HUES64 (cell line): Measurements from ENCODE around the gene FAM186B.

ENCODE experiments used
- H3K27ac ChIP-seq: 2 replicates; pipeline ENCODE4 v1.7.0; 2013; ENCODE audit warnings: low read depth, low read length, inconsistent platforms
- H3K27me3 ChIP-seq: 2 replicates; pipeline ENCODE4 v1.6.1; 2013; ENCODE audit warnings: mild to moderate bottlenecking, low read length; ENCODE audit not compliant: insufficient read depth
- H3K36me3 ChIP-seq: 2 replicates; pipeline ENCODE4 v1.6.1; 2013; ENCODE audit warnings: mild to moderate bottlenecking, low read length; ENCODE audit not compliant: insufficient read depth
- H3K4me1 ChIP-seq: 2 replicates; pipeline ENCODE4 v1.6.1; 2013; ENCODE audit warnings: mild to moderate bottlenecking, low read length, moderate library complexity; ENCODE audit not compliant: insufficient read depth
- H3K4me3 ChIP-seq: 2 replicates; pipeline ENCODE4 v1.5.1; 2013; ENCODE audit warnings: mild to moderate bottlenecking, low read length, moderate library complexity
- H3K9ac ChIP-seq: 2 replicates; pipeline ENCODE4 v1.6.1; 2013; ENCODE audit warnings: mild to moderate bottlenecking, low read depth, low read length
- H3K9me3 ChIP-seq: 2 replicates; pipeline ENCODE4 v1.6.1; 2013; ENCODE audit warnings: low read depth, low read length; ENCODE audit not compliant: insufficient read depth
- WGBS: fragments of 150-250, 120-280 bp; methylation state at CpG from one replicate; pipeline ENCODE4 v1.1.7; 2013; ENCODE audit warnings: missing lambda C conversion rate; 5-methylcytosine and 5-hydroxymethylcytosine counted together

The FAM186B gene

GRCh38 chr12:49548822-49549648 lies 56.4 kb downstream of the FAM186B start:
- 20% methylated on average over 70 of the region's 70 CpGs for WGBS
- 0 out of 2 replicates have a peak, but pooled peaks cover 3% of the 10 kb centered on the region for H3K4me1 ChIP-seq
- H3K36me3 ChIP-seq: no peaks in the 10 kb centered on the region
- no peak overlapping the region for H3K27ac ChIP-seq
- H3K27me3 ChIP-seq: peaks cover 87% of the 10 kb centered on the region
- H3K4me3 ChIP-seq: peak overlapping the region; percentile 53
- H3K9me3 ChIP-seq: no peaks in the 10 kb centered on the region
- H3K9ac ChIP-seq: no peak overlapping the region

- Histone ChIP-seq H3K36me3 (no peaks in the 10 kb centered on the region), H3K9me3 (no peaks in the 10 kb centered on the region), H3K4me1 (0 out of 2 replicates have a peak, but pooled peaks cover 3% of the 10 kb centered on the region), H3K4me3 (peak overlapping the region; percentile 53), H3K9ac (no peak overlapping the region), H3K27ac (no peak overlapping the region), H3K27me3 (peaks cover 93% of the 10 kb centered on the region)
- WGBS: 78% methylated on average over 8 of the region's 8 CpGs
Observed at GRCh38 chr12:49548481-49548821, 57.0 kb downstream of the FAM186B start.

- H3K4me3 ChIP-seq: no peak overlapping the region
- H3K4me1 ChIP-seq: 0 out of 2 replicates have a peak, but pooled peaks cover 3% of the 10 kb centered on the region
- no peak overlapping the region for H3K27ac ChIP-seq
- H3K27me3 ChIP-seq: peaks cover 94% of the 10 kb centered on the region
- H3K9me3 ChIP-seq: no peaks in the 10 kb centered on the region
- no peaks in the 10 kb centered on the region for H3K36me3 ChIP-seq
- WGBS: 88% methylated on average over 7 of the region's 7 CpGs
- H3K9ac ChIP-seq: no peak overlapping the region
Observed at GRCh38 chr12:49547090-49547690, 58.2 kb downstream of the FAM186B start.

GRCh38 chr12:49546481-49546880 lies 59.0 kb downstream of the FAM186B start:
- Histone ChIP-seq H3K9me3 (no peaks in the 10 kb centered on the region), H3K4me3 (no peak overlapping the region), H3K27me3 (peaks cover 94% of the 10 kb centered on the region), H3K4me1 (0 out of 2 replicates have a peak, but pooled peaks cover 3% of the 10 kb centered on the region), H3K36me3 (no peaks in the 10 kb centered on the region), H3K27ac (no peak overlapping the region), H3K9ac (no peak overlapping the region)
- 65% methylated on average over 3 of the region's 3 CpGs for WGBS

GRCh38 chr12:49545815-49546214 lies 59.6 kb downstream of the FAM186B start:
- Histone ChIP-seq H3K4me3 (no peak overlapping the region), H3K9ac (no peak overlapping the region), H3K9me3 (no peaks in the 10 kb centered on the region), H3K27me3 (peaks cover 96% of the 10 kb centered on the region), H3K4me1 (0 out of 2 replicates have a peak, but pooled peaks cover 3% of the 10 kb centered on the region), H3K27ac (no peak overlapping the region), H3K36me3 (no peaks in the 10 kb centered on the region)
- WGBS: 85% methylated on average over 4 of the region's 4 CpGs

GRCh38 chr12:49543914-49544815 lies 61.3 kb downstream of the FAM186B start:
- H3K9ac ChIP-seq: no peak overlapping the region
- H3K4me1 ChIP-seq: no peaks in the 10 kb centered on the region
- 16% methylated on average over 39 of the region's 39 CpGs for WGBS
- peak overlapping the region; percentile 31 for H3K4me3 ChIP-seq
- H3K9me3 ChIP-seq: no peaks in the 10 kb centered on the region
- H3K27ac ChIP-seq: no peak overlapping the region
- peaks cover 96% of the 10 kb centered on the region for H3K27me3 ChIP-seq
- no peaks in the 10 kb centered on the region for H3K36me3 ChIP-seq

GRCh38 chr12:49543221-49543913 lies 62.1 kb downstream of the FAM186B start:
- 75% methylated on average over 20 of the region's 20 CpGs for WGBS
- no peaks in the 10 kb centered on the region for H3K4me1 ChIP-seq

GRCh38 chr12:49542592-49543160 lies 62.8 kb downstream of the FAM186B start:
- WGBS: 95% methylated on average over 15 of the region's 15 CpGs
- Histone ChIP-seq H3K4me1 (peaks cover 3% of the 10 kb centered on the region; the same call in 1 of the 2 replicates), H3K9ac (no peak overlapping the region), H3K27me3 (peaks cover 96% of the 10 kb centered on the region), H3K27ac (no peak overlapping the region), H3K9me3 (no peaks in the 10 kb centered on the region), H3K4me3 (no peak overlapping the region), H3K36me3 (no peaks in the 10 kb centered on the region)

More at GRCh38 chr12:49543221-49543913, 62.1 kb downstream of the FAM186B start:
- no peaks in the 10 kb centered on the region for H3K9me3 ChIP-seq
- no peak overlapping the region for H3K27ac ChIP-seq
- H3K36me3 ChIP-seq: no peaks in the 10 kb centered on the region
- H3K9ac ChIP-seq: no peak overlapping the region
- peaks cover 96% of the 10 kb centered on the region for H3K27me3 ChIP-seq
- H3K4me3 ChIP-seq: peak overlapping the region; percentile 31; the same call in 1 of the 2 replicates

GRCh38 chr12:49541911-49542505 lies 63.4 kb downstream of the FAM186B start:
- Histone ChIP-seq H3K27ac (no peak overlapping the region), H3K4me1 (peaks cover 8% of the 10 kb centered on the region), H3K9me3 (no peaks in the 10 kb centered on the region), H3K9ac (no peak overlapping the region), H3K4me3 (no peak overlapping the region), H3K36me3 (no peaks in the 10 kb centered on the region), H3K27me3 (peaks cover 96% of the 10 kb centered on the region)
- 85% methylated on average over 7 of the region's 7 CpGs for WGBS
